GM15510 (cell line): Measurements from ENCODE around the gene LYPD3.

Experiments used
- POLR2A ChIP-seq: IDR thresholded peaks from 3 replicates; pipeline ENCODE4 v1.6.1; 2011; ENCODE audit warnings: borderline replicate concordance; ENCODE audit not compliant: insufficient read length; ENCODE audit errors: extremely low read depth

The LYPD3 gene

DNA sequence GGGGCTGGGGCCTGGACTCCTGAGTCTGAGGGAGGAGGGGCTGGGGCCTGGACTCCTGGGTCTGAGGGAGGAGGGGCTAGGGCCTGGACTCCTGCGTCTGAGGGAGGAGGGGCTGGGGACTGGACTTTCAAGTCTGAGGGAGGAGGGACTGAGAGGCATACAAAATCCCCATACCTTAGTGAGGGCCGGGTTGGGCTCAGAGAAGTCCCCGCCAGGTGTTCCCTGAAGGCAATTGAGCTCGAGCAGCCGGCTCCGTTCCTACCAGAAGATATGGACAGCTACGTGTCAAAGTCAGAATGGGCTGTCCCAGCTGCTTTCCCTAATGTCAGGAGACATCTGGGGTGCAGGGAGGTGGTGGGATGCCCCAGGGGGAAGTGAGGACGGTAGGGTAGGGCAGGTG, 29.7 kb upstream of the LYPD3 start:
- TF ChIP-seq POLR2A, result no peak

DNA sequence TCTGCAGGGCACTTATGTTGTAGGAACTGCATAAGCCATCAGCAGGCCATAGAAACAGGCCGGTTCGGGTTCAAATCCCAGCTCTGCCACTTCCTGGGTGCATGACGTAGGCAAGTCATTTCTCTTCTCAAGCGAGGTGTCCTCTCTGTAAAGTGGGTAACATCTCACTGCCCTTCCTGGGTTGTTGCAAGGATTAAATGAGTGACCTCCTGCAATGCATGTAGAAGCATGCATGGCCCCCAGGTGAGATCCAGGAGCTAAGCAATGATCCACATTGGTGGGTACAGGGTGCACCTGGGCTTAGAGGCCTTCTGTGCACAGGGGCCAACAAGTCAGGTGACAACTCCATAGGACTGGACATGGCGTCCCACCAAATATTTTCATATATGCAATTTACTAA, 25.4 kb upstream of the LYPD3 start:
- no peak for TF ChIP-seq POLR2A

DNA sequence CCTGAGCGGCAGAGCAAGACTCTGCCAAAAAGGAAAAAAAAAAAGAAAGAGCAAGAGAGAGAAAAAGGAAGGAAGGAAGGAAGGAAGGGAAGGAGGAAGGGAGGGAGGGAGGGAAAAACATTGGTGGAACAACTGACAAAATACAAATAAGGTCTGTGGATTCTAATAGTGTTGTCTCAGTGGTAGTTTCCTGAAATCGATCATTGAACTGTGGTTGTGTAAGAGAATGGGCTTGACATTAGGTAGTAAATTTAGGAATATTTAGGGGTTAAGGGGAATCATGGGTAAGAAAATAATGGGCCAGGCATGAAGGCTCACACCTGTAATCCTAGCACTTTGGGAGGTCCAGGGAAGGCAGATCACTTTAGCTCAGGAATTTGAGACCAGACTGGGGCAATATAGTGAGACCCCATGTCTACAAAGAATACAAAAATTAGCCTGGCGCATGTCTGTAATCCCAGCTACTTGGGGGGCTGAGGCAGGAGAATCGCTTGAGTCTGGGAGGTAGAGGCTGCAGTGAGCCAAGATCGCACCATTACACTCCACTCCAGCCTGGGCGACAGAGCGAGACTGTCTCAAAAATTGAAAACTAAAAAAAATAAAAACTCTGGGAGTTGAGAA, 24.7 kb upstream of the LYPD3 start:
- TF ChIP-seq POLR2A, result no peak

DNA sequence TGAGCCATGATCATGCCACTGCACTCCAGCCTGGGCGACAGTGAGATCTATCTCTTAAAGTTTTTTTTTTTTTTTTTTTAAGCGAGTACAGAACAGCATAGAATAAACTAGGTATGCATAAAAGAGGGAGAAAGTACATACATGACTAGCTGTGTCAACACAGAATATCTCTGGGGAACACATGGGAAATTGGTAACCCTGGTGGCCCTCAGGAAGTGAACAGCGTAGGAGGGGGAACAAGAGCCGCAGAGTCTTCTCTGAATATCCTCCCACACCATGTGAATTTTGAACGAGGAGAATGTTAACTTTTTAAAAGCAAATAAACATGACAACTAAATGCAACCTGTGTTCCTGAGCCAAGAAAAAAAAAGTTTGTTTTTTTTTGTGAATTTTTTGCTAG, 23.9 kb upstream of the LYPD3 start:
- TF ChIP-seq POLR2A, result no peak

DNA sequence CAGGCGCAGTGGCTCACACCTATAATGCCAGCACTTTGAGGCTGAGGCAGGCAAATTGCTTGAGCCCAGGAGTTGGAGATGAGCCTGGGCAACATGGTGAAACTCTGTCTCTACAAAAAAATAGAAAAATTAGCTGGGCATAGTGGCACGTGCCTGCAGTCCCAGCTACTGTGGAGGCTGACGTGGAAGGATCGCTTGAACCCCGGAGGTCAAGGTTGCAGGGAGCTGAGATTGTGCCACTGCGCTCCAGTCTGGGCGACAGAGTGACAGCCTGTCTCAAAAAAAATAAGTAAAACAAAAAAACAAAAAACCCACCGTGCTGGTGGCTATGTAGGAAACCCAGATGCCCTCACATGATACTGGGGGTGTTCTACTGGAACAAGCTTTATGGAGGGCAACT, 22.8 kb upstream of the LYPD3 start:
- TF ChIP-seq POLR2A, result no peak

DNA sequence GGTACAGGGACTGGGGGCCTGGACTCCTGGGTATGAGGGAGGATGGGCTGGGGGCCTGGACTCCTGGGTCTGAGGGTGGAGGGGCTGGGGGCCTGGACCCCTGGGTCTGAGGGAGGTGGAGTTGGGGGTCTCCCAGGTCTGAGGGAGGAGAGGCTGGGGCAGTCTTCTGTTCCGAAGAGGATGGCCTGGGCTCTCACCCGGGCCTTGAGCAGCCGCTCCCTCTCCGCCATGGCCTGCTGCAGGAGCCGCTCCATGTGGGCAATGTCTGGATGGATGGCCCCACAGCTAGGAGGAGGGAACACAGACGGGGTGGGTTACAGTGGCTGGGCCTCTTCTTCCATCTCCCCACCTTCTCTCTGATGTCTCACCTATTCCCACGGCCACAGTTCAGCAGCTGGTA, 21.0 kb upstream of the LYPD3 start:
- no peak for TF ChIP-seq POLR2A

DNA sequence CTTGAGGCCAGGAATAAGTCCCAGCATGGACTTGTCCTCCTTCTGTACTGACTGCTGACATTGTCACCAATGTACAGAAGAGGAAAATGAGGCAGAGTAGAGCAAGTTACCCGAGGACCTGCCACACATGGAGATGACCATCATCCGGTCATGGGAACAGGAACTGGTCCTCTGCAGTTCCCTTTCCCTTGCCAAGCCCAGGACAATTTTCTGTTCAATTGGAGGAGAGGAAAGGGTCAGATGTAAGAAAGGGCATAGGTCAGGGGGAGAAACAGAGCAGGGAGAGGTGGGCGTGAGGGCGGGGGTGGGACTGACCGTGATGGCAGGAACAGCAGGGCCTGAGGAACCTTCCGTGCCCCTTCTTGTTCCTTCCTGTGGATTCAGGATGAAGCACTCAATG, 20.5 kb upstream of the LYPD3 start:
- no peak for TF ChIP-seq POLR2A

DNA sequence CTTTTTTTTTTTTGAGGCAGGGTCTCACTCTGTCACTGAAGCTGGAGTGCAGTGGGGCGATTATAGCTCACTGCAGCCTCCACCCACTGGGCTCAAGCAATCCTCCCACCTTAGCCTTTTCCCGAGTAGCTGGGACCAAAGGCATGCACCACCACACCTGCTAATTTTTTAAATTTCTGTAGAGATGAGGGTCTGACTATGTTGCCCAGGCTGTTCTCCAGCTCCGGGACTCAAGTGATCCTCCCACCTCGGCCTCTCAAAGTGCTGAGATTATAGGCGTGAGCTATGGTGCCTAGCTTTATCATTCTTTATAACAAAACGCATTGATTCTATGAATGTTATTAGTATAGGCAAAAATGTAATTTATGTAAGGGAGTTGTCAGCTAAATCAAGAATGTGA, 17.9 kb upstream of the LYPD3 start:
- no peak for TF ChIP-seq POLR2A

DNA sequence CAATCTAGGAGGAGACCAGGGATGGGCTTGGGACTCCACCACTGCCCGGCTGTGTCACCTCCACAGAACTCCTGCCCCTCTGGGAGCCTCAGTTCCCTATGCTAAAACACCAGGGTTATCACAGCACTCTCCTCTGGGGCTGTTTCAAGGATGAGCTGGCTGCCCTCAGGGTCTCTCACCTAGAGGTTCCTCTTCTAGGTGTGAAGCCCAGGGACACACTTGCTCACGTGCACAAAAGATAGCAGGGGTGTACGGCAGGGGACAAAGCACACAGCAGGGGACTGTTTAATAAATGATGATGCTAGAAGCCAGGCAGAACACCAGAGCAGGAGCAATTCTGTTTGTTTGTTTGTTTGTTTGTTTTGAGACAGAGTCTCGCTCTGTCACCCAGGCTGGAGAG, 16.8 kb upstream of the LYPD3 start:
- TF ChIP-seq POLR2A, result no peak

DNA sequence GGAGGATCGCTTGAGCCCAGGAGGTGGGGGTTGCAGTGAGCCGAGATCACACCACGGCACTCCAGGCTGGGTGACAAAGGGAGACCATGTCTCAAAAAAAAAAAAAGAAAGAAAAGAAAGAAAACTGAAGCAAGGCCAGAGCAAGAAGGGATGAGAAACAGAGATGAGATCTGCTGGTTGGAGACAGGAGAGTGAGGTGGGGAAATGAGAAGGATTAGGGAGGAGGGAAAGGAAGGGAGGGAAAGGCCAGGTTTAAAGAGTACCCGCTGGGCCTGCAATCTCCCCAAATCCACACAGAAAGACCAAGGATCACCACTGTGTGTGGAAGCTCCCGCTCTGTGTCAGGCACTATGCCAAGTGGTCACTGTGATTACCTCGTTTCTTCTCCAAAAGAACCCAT, 16.3 kb upstream of the LYPD3 start:
- no peak for TF ChIP-seq POLR2A

DNA sequence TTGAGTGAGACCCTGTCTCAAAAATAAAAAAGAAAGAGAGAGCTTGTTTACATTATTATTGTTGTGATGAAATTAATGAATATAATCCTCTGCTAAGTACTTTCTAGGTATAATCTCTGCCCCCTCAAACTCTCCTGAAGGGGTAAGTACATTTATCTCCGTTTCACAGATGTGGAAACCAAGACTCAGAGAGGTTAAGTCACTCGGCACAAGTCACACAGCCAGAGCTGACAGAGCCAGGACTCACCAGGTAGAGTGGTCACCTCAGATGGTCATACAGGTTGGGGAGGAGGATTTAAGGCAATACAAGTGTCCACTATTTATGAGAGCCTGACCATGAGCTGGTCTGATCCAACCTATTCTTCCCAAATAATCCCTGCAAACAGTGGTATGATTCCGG, 15.2 kb upstream of the LYPD3 start:
- no peak for TF ChIP-seq POLR2A

DNA sequence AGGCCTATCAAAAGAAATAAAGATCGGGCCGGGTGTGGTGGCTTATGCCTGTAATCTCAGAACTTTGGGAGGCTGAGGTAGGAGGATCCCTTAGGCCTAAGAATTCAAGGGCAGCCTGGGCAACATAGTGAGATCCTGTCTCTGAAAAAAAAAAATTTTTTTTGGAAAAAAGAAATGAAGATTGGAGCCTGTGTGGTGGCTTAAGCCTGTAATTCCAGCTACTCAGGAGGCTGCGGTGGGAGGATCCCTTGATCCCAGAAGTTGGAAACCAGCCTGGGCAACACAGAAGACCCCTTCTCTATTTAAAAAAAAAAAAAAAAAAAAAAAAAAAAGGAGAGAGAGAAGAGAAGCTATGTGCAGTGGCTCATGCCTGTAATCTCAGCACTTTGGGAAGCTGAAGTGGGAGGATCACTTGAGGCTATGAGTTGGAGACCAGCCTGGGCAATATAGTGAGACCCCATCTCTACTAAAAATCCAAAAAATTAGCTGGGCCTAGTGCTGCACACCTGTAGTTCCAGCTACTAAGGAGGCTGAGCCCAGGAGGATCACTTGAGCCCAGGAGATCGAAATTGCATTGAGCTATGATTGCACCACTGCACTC, 14.7 kb upstream of the LYPD3 start:
- TF ChIP-seq POLR2A, result no peak

DNA sequence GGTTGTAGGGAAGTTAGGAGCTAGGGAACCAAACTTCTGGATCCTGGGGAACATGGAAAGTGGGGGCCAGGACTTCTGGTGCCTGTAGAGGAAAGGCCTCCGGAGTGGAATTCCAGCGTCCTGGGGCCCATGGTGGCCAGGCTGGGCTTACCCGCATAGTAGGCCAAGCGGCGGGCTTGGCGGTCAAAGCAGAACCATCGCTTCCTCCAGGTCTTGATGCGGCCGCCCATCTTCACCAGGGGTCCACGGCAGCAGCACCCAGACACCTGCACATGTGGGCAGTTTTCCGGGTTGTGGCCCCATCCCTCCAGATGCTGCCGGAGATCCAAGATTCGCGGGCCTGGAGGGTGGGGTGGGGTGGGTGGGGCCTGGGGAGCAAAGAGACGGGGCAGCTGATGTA, 13.8 kb upstream of the LYPD3 start:
- no peak for TF ChIP-seq POLR2A

DNA sequence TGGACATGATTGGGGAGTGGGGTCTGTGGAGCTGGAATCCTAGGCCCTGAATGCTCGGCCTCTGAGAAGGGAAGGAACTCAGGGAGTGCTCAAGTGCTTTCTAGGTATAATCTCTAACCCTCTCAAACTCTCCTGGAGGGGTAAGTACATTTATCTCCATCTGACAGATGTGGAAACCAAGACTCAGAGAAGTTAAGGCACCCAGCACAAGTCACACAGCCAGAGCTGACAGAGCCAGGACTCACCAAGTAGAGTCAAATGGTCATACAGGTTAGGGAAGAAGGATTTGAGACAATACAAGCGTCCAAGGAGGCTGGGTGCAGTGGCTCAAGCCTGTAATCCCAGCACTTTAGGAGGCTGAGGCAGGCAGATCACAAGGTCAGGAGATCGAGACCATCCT, 12.9 kb upstream of the LYPD3 start:
- no peak for TF ChIP-seq POLR2A

DNA sequence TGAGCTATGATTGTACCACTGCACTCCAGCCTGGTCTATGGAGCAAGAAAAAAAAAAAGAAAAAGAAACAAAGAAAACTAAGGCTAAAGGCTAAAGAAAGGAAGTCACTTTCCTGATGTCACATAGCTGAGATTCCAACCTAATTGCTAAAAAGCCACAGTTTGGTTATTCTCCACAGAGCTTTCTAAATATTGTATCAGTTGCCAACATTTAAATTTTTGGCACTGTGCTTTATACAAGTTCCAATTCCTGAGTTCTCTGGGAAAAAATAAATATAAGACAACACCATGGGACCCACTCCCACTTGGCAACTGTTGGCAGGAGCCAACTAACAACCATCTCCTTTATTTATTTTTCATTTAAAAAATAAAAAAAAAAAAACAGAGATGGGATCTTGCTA, 11.2 kb upstream of the LYPD3 start:
- TF ChIP-seq POLR2A, result no peak

DNA sequence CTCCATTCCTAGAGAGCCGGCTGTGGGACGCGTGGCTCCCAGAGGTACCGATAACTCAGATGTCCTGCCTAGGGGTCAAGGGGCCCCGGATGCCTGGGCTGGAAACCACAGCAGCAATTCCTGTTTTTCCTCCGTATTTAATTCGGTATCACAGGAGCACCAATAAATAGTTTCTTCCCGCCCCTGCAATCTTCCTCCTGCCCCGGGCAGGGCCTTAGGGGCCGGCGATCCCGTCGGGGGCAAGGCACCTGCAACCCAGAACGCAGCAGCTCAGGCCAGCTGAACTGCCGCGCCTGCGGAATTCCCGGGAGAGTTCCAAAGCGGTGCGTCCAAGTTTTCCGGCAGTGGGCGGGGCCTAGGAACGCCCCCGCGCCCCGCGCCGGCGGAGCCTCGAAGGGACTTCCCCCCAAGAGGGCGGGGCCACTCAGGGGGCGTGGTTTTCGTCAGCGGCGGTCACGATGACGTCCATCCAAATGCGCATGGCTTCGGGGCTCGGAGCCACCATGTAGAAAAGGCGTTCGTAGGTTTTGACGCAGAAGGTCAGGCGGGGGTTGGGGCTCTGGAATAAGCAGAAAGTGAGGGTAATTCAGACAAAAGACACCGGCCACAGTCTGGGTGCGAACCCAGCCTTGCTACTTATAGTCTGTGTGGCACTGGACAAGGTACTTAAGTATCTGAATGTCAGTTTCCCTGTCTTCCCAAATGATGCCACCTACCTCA, 9.7 kb upstream of the LYPD3 start:
- TF ChIP-seq POLR2A, result peak; percentile 31

DNA sequence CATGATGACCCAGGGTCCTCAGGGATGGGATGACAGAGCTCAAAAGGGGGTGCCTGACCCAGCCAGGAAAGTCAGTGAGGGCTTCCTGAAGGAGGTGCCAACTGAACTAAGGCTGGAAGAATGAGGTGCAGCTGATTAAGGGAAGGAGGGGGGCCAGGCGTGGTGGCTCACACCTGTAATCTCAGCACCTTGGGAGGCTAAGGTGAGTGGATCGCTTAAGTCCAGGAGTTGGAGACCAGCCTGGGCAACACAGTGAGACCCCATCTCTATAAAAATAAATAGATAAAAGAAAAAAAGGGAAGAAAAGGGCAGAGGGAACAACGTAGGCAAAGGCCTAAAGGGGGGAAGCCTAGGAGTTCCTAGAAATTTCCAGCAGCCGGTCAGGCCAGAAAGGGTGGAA, 9.1 kb upstream of the LYPD3 start:
- TF ChIP-seq POLR2A, result no peak

DNA sequence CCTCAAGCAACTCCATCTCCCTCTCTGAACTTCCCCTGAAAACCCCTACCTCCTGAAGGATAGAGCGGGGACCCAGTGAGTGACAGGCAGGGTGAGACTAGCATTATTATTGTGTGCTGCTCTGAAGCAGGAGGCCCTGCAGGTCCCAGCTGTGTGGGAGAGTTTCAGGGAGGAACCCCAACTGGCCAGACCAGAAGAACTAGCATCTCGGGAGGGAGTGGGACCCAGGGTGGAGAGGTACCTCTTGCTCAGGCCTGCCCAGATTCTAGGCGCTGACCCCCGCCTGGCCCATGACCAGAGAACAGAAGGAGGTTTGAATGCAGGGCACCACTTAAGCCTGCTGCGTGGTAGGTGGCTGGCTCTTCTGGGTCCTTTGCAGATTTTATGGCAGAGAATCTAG, 5.7 kb upstream of the LYPD3 start:
- no peak for TF ChIP-seq POLR2A

DNA sequence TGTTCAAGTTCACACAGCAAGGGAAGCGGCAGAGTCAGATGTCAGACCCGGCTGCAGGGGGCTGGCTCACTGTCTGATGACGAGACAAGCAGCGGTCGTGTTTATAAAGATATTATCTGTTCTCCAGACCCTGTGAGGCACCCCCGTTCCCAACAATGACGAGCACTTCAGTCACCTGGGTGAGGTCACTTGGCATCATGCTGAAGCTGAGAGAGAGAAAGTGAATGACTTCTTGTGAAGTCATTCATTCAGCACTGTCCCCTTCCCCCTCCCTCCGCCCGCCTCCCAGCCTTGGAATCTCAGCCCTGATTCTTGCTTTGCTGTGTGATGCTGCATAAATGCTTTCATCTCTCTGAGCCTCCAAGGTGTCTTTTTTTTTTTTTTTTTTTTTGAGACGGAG, 4.9 kb upstream of the LYPD3 start:
- TF ChIP-seq POLR2A, result no peak
